GM23338 (cell line): ENCODE data around the gene RAP1GAP2. TPM values are rescaled to one million over a fixed set of nuclear protein-coding genes. Genes with fewer than 3 reads are reported as not detected.

Experiments used
- ATAC-seq: fragments of 200-7000 bp; cut with Tn5 transposase; 3 replicates; pipeline ENCODE4 v1.9.1; 2020
- DNase-seq: peaks from one replicate; pipeline ENCODE4 v3.0.0-alpha.2; 2015; ENCODE audit warnings: low spot score
- H2AFZ ChIP-seq: fragments of 200-600 bp; sonication (generic); 2 replicates; pipeline ENCODE4 v1.8.0; 2016; ENCODE audit warnings: antibody characterized with exemption, mild to moderate bottlenecking, moderate library complexity
- H3F3A ChIP-seq: fragments of 200-600 bp; sonication (generic); replicated peaks from 2 replicates; pipeline ENCODE4 v1.8.0; 2017; ENCODE audit warnings: antibody characterized with exemption, mixed run types, low read depth
- H3K27ac ChIP-seq: fragments of 200-600 bp; sonication (generic); 2 replicates; pipeline ENCODE4 v1.6.1; 2016; ENCODE audit warnings: low read depth
- H3K27me3 ChIP-seq: fragments of 200-600 bp; sonication (generic); 2 replicates; pipeline ENCODE4 v1.8.0; 2016; ENCODE audit warnings: mild to moderate bottlenecking, mixed run types, moderate library complexity; ENCODE audit not compliant: insufficient read depth
- H3K36me3 ChIP-seq: fragments of 200-600 bp; sonication (generic); 2 replicates; pipeline ENCODE4 v1.8.0; 2016; ENCODE audit warnings: mild to moderate bottlenecking; ENCODE audit not compliant: insufficient read depth
- H3K4me1 ChIP-seq: fragments of 200-600 bp; sonication (generic); 2 replicates; pipeline ENCODE4 v1.8.0; 2016; ENCODE audit warnings: mild to moderate bottlenecking, moderate library complexity; ENCODE audit not compliant: insufficient read depth
- H3K4me2 ChIP-seq: fragments of 200-600 bp; sonication (generic); 2 replicates; pipeline ENCODE4 v1.7.1; 2017; ENCODE audit warnings: mixed run types
- H3K4me3 ChIP-seq: fragments of 200-600 bp; sonication (generic); 2 replicates; pipeline ENCODE4 v1.6.1; 2016; ENCODE audit warnings: mixed run types
- H3K79me2 ChIP-seq: fragments of 200-600 bp; sonication (generic); replicated peaks from 2 replicates; pipeline ENCODE4 v1.8.0; 2017; ENCODE audit warnings: mild to moderate bottlenecking; ENCODE audit not compliant: insufficient read depth
- H3K9me2 ChIP-seq: fragments of 200-600 bp; sonication (generic); 2 replicates; pipeline ENCODE4 v1.8.0; 2017; ENCODE audit not compliant: insufficient read depth
- H4K20me1 ChIP-seq: fragments of 200-600 bp; sonication (generic); replicated peaks from 2 replicates; pipeline ENCODE4 v1.8.0; 2017; ENCODE audit warnings: mild to moderate bottlenecking; ENCODE audit not compliant: insufficient read depth
- H3K27ac Mint-ChIP-seq: 2 replicates; pipeline ENCODE4 v1.8.0; 2020; ENCODE audit warnings: inconsistent platforms, mild to moderate bottlenecking, moderate library complexity, mixed read lengths
- H3K27me3 Mint-ChIP-seq: 3 replicates; pipeline ENCODE4 v1.8.0; 2022; ENCODE audit warnings: low read depth, mild to moderate bottlenecking, moderate library complexity, mixed read lengths, inconsistent platforms; ENCODE audit not compliant: insufficient read depth, poor library complexity
- H3K36me3 Mint-ChIP-seq: 3 replicates; pipeline ENCODE4 v1.8.0; 2021; ENCODE audit warnings: low read depth, mild to moderate bottlenecking, inconsistent platforms, moderate library complexity, mixed read lengths
- H3K4me1 Mint-ChIP-seq: 3 replicates; pipeline ENCODE4 v1.8.0; 2020; ENCODE audit warnings: mild to moderate bottlenecking, inconsistent platforms, mixed read lengths
- H3K4me3 Mint-ChIP-seq: 3 replicates; pipeline ENCODE4 v1.8.0; 2021; ENCODE audit warnings: moderate library complexity, mild to moderate bottlenecking, inconsistent platforms, mixed read lengths
- H3K9me3 Mint-ChIP-seq: 3 replicates; pipeline ENCODE4 v1.8.0; 2020; ENCODE audit warnings: moderate library complexity, mild to moderate bottlenecking, inconsistent platforms, mixed read lengths
- CREB1 ChIP-seq: fragments of 250-450 bp; sonication (Bioruptor Pico); IDR thresholded peaks from 2 replicates; pipeline ENCODE4 v1.5.0; 2020; ENCODE audit warnings: low read depth, mild to moderate bottlenecking, moderate library complexity
- EZH2phosphoT487 ChIP-seq: fragments of 200-600 bp; sonication (generic); IDR thresholded peaks from one replicate; pipeline ENCODE4 v1.8.1; 2018; ENCODE audit warnings: antibody characterized with exemption; ENCODE audit not compliant: unreplicated experiment
- NANOG ChIP-seq: IDR thresholded peaks from 2 replicates; pipeline ENCODE4 v1.6.1; 2016; ENCODE audit warnings: antibody characterized with exemption, borderline replicate concordance
- ZNF114 ChIP-seq: fragments of 250-450 bp; sonication (Bioruptor Pico); IDR thresholded peaks from 2 replicates; pipeline ENCODE4 v1.5.0; 2020; ENCODE audit warnings: mild to moderate bottlenecking, moderate library complexity
- polyA plus RNA-seq: library from polyadenylated mRNA; unstranded; fragments of >200 nt; fragmentation: Nextera tagmentation; extraction: Ambion mirVana; gene quantifications from 2 replicates; pipeline ENCODE4 v1.2.1, GENCODE V29; 2016
- total RNA-seq: library from RNA; depleted of rRNA; stranded (reverse); fragments of >200 nt; shearing (Covaris generic); gene quantifications from 2 replicates; pipeline ENCODE4 v1.2.3, GENCODE V29; 2014
- TF ChIP-seq, protein P1 (sequence below): IDR thresholded peaks from one replicate; pipeline ENCODE4 v1.6.1; 2018; ENCODE audit warnings: antibody characterized with exemption; ENCODE audit not compliant: unreplicated experiment

Gene RAP1GAP2
- total and polyA plus RNA-seq, 2 experiments from 2014 or later = 17.8 to 46.1 TPM

DNA sequence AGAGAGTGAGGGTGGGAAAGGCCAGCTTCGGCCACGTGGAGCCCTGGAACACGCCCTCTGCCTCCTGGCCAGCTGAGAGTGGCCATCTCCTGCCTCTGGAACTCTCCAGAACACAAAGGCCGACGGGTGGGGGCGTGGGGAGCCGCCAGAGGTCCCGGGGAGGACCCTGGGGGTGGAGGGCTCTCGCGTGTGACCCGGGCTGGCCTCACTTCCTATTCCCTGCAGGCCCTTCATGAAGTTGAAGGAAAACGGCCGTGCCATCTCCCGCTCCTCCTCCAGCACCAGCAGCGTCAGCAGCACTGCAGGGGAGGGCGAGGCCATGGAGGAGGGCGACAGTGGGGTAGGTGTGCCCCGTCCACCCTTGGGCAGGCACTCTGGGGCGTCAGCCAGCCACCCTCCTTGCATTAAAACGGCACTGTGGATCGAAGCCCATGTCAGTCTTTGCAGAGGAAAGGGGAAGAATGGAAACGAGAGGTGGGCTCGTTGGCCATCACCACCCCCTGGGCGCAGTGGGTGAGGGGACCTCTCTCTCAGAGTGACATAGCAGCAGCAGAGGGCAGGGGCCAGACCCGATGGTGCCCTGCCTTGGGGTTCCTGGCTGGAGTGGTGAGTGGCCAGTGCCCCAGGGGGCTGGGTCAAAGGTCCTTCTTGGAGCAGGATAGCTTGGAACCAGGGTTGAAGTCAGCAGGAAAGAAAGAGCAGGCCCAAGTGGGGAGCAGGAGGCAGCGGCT is 230.1 kb downstream of the RAP1GAP2 start (continued):
- TF ChIP-seq, protein P1, sequence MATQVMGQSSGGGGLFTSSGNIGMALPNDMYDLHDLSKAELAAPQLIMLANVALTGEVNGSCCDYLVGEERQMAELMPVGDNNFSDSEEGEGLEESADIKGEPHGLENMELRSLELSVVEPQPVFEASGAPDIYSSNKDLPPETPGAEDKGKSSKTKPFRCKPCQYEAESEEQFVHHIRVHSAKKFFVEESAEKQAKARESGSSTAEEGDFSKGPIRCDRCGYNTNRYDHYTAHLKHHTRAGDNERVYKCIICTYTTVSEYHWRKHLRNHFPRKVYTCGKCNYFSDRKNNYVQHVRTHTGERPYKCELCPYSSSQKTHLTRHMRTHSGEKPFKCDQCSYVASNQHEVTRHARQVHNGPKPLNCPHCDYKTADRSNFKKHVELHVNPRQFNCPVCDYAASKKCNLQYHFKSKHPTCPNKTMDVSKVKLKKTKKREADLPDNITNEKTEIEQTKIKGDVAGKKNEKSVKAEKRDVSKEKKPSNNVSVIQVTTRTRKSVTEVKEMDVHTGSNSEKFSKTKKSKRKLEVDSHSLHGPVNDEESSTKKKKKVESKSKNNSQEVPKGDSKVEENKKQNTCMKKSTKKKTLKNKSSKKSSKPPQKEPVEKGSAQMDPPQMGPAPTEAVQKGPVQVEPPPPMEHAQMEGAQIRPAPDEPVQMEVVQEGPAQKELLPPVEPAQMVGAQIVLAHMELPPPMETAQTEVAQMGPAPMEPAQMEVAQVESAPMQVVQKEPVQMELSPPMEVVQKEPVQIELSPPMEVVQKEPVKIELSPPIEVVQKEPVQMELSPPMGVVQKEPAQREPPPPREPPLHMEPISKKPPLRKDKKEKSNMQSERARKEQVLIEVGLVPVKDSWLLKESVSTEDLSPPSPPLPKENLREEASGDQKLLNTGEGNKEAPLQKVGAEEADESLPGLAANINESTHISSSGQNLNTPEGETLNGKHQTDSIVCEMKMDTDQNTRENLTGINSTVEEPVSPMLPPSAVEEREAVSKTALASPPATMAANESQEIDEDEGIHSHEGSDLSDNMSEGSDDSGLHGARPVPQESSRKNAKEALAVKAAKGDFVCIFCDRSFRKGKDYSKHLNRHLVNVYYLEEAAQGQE = no peak
- no peak for TF ChIP-seq CREB1 (CRISPR knock-in tag)

DNA sequence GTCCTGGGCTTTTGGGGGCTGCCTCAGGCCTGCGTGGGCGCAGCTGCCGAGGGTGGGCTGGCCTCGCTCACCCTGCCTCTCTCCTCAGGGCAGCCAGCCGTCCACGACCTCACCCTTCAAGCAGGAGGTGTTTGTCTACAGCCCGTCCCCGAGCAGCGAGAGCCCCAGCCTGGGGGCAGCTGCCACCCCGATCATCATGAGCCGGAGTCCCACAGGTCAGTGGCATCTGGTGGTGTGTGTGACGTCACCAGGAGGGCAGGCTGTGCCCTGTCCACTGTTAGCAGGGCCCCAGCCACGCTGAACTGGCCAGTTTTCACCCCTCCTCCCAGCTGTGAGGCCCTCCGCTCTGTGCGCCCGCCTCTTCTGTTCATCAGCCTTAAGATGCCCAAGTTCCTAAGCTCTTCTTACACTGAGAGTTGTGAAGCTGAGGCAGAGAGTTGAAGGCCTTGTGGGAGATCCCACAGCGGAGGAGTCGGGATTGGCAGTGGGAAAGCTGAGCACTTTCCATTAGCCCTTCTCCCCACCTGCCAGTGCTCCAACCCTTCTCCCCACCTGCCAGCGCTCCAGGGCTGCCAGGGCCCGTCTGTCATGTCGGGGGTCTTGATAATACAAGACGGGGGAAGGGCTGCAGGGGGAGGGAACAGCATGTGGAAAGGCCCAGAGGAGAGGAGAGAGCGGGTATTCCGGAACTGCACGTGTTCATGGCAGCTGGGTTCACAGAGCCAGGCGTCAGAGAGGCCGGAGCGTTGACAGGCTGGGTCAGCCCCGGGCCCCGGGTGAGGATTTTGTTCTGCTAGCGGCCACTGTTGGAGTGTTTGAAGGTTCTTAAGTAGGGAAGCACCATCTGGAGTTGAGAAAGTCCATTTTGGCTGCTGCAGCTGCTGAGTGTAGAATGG is 230.9 kb downstream of the RAP1GAP2 start:
- H3K4me1 Mint-ChIP-seq = no peaks in the 10 kb centered on the region
- Histone ChIP-seq H3K79me2 (peaks cover 4% of the 10 kb centered on the region), H3K27ac (no peak overlapping the region), H3K4me1 (no peaks in the 10 kb centered on the region), H3K9me2 (no peaks in the 10 kb centered on the region), H3F3A (no peaks in the 10 kb centered on the region), H3K4me3 (no peak overlapping the region), H3K27me3 (no peaks in the 10 kb centered on the region), H3K4me2 (no peak overlapping the region), H3K36me3 (peaks cover 14% of the 10 kb centered on the region), H2AFZ (no peak overlapping the region), H4K20me1 (no peaks in the 10 kb centered on the region)
- H3K27ac Mint-ChIP-seq = no peak overlapping the region
- TF ChIP-seq ZNF114 (CRISPR knock-in tag) = no peak
- TF ChIP-seq, protein P1 = no peak
- TF ChIP-seq NANOG = no peak
- no peak for TF ChIP-seq EZH2phosphoT487
- DNase-seq (no peak), ATAC-seq (no peak)
- peaks cover 11% of the 10 kb centered on the region for H3K9me3 Mint-ChIP-seq
- peaks cover 7% of the 10 kb centered on the region for H3K27me3 Mint-ChIP-seq
- H3K4me3 Mint-ChIP-seq = no peak overlapping the region
- peaks cover 43% of the 10 kb centered on the region for H3K36me3 Mint-ChIP-seq
